ENCODE results near the gene MAP3K1. TPM values are rescaled to one million over a fixed set of nuclear protein-coding genes. Genes with fewer than 3 reads are reported as not detected.

The MAP3K1 gene
- total RNA-seq, 1 experiment from 2014 or later = 8.5 TPM

DNA sequence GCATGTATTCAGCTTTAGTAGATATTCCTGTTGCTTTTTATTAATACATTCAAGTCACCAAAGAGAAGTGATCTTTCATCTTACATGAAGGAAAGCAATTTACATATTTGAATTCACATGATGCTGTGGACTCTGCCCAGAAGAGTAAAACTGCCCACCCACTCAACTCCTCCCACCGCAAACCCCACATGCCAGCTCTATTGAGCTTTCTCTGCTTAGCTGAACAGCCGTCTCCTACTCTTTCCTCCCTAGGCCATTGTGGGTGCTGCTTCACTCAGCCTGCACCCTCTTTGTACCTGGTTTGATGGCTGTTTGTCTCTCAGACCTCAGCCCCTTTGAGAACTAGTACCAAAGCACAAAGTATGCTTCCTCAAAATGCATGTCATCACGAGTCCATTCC is 48.4 kb upstream of the MAP3K1 start:
- H3K79me2 ChIP-seq (ENCODE audit: insufficient read depth, low read length) = no peaks in the 10 kb centered on the region
- no peak overlapping the region for H3K9ac ChIP-seq (ENCODE audit: low read length)
- ChIA-PET CTCF (no interaction called here), POLR2A (no interaction called here), RAD21 (ENCODE audit: low non-redundant PET in 1 of 2, low total read pairs in 2 of 2, uncharacterized antibody in 2 of 2, unreplicated experiment in 2 of 2) (no interaction called here)
- no peaks in the 10 kb centered on the region for H3K27me3 ChIP-seq (ENCODE audit: insufficient read depth, low read length)
- intact Hi-C loops (cut with micrococcal nuclease) = no loop called here
- H3K4me2 ChIP-seq (ENCODE audit: low read length) = no peak overlapping the region
- DNase-seq (ENCODE audit: low read depth, low spot score) (no peak), ATAC-seq (no peak)
- TF ChIP-seq TCF7L2 (IDR thresholded peaks at IDR 0.05; ENCODE audit: borderline replicate concordance, extremely low read depth, insufficient read depth, insufficient read length) = no peak
- TF ChIP-seq, protein P1, sequence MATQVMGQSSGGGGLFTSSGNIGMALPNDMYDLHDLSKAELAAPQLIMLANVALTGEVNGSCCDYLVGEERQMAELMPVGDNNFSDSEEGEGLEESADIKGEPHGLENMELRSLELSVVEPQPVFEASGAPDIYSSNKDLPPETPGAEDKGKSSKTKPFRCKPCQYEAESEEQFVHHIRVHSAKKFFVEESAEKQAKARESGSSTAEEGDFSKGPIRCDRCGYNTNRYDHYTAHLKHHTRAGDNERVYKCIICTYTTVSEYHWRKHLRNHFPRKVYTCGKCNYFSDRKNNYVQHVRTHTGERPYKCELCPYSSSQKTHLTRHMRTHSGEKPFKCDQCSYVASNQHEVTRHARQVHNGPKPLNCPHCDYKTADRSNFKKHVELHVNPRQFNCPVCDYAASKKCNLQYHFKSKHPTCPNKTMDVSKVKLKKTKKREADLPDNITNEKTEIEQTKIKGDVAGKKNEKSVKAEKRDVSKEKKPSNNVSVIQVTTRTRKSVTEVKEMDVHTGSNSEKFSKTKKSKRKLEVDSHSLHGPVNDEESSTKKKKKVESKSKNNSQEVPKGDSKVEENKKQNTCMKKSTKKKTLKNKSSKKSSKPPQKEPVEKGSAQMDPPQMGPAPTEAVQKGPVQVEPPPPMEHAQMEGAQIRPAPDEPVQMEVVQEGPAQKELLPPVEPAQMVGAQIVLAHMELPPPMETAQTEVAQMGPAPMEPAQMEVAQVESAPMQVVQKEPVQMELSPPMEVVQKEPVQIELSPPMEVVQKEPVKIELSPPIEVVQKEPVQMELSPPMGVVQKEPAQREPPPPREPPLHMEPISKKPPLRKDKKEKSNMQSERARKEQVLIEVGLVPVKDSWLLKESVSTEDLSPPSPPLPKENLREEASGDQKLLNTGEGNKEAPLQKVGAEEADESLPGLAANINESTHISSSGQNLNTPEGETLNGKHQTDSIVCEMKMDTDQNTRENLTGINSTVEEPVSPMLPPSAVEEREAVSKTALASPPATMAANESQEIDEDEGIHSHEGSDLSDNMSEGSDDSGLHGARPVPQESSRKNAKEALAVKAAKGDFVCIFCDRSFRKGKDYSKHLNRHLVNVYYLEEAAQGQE (IDR thresholded peaks at IDR 0.05; ENCODE audit: low read depth) = no peak
- no peak for TF ChIP-seq POLR2A (IDR thresholded peaks at IDR 0.05; ENCODE audit: borderline replicate concordance, extremely low read depth, insufficient read depth, insufficient read length)
- no peak for TF ChIP-seq RAD21 (IDR thresholded peaks at IDR 0.05; ENCODE audit: low read depth)
- no peak for TF ChIP-seq JUND (IDR thresholded peaks at IDR 0.05)
- TF ChIP-seq, protein P2, sequence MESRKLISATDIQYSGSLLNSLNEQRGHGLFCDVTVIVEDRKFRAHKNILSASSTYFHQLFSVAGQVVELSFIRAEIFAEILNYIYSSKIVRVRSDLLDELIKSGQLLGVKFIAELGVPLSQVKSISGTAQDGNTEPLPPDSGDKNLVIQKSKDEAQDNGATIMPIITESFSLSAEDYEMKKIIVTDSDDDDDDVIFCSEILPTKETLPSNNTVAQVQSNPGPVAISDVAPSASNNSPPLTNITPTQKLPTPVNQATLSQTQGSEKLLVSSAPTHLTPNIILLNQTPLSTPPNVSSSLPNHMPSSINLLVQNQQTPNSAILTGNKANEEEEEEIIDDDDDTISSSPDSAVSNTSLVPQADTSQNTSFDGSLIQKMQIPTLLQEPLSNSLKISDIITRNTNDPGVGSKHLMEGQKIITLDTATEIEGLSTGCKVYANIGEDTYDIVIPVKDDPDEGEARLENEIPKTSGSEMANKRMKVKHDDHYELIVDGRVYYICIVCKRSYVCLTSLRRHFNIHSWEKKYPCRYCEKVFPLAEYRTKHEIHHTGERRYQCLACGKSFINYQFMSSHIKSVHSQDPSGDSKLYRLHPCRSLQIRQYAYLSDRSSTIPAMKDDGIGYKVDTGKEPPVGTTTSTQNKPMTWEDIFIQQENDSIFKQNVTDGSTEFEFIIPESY (IDR thresholded peaks at IDR 0.05; ENCODE audit: extremely low read depth, insufficient replicate concordance, low read length) = no peak
- TF ChIP-seq, protein P3, sequence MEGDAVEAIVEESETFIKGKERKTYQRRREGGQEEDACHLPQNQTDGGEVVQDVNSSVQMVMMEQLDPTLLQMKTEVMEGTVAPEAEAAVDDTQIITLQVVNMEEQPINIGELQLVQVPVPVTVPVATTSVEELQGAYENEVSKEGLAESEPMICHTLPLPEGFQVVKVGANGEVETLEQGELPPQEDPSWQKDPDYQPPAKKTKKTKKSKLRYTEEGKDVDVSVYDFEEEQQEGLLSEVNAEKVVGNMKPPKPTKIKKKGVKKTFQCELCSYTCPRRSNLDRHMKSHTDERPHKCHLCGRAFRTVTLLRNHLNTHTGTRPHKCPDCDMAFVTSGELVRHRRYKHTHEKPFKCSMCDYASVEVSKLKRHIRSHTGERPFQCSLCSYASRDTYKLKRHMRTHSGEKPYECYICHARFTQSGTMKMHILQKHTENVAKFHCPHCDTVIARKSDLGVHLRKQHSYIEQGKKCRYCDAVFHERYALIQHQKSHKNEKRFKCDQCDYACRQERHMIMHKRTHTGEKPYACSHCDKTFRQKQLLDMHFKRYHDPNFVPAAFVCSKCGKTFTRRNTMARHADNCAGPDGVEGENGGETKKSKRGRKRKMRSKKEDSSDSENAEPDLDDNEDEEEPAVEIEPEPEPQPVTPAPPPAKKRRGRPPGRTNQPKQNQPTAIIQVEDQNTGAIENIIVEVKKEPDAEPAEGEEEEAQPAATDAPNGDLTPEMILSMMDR (IDR thresholded peaks at IDR 0.05 in 2 of 3, conservative IDR thresholded peaks at IDR 0.05 in 1 of 3; ENCODE audit: borderline replicate concordance in 1 of 3, insufficient read depth in 1 of 3, low read depth in 2 of 3, low read length in 2 of 3) = no peak
- TF ChIP-seq YY1 (IDR thresholded peaks at IDR 0.05; ENCODE audit: extremely low read depth, insufficient replicate concordance, low read depth, low read length) = no peak
- TF ChIP-seq SRF (IDR thresholded peaks at IDR 0.05; ENCODE audit: low read depth) = no peak
- no peak for TF ChIP-seq EZH2phosphoT487 (IDR thresholded peaks at IDR 0.05; ENCODE audit: borderline replicate concordance)
- no peak for TF ChIP-seq CBX3 (IDR thresholded peaks at IDR 0.05; ENCODE audit: low read depth)
- TF ChIP-seq, protein P4, sequence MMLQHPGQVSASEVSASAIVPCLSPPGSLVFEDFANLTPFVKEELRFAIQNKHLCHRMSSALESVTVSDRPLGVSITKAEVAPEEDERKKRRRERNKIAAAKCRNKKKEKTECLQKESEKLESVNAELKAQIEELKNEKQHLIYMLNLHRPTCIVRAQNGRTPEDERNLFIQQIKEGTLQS (IDR thresholded peaks at IDR 0.05) = no peak
- no peak for TF ChIP-seq POLR2AphosphoS5 (IDR thresholded peaks at IDR 0.05; ENCODE audit: low read depth, low read length)
- no peak for TF ChIP-seq ZFX (IDR thresholded peaks at IDR 0.05)
- TF ChIP-seq, protein P5, sequence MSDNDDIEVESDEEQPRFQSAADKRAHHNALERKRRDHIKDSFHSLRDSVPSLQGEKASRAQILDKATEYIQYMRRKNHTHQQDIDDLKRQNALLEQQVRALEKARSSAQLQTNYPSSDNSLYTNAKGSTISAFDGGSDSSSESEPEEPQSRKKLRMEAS (IDR thresholded peaks at IDR 0.05) = no peak
- no peaks in the 10 kb centered on the region for H3K36me3 ChIP-seq (ENCODE audit: control insufficient read depth in 1 of 2, insufficient read depth in 2 of 2, low read length in 2 of 2)
- no peak overlapping the region for H2AFZ ChIP-seq (ENCODE audit: low read depth, low read length, poor library complexity, severe bottlenecking)
- H3K4me1 ChIP-seq (ENCODE audit: control insufficient read depth in 1 of 2, insufficient read depth in 2 of 2, low read length in 2 of 2) = no peaks in the 10 kb centered on the region
- H4K20me1 ChIP-seq (ENCODE audit: insufficient read depth) = no peaks in the 10 kb centered on the region
- BruUV-seq (replicated peaks) = no TSS peak
- no peaks in the 10 kb centered on the region for H3K9me2 ChIP-seq (ENCODE audit: insufficient read depth)
- no peaks in the 10 kb centered on the region for H3K9me3 ChIP-seq (ENCODE audit: control insufficient read depth in 1 of 2, insufficient read depth in 1 of 2, low read depth in 1 of 2, low read length in 2 of 2)
- no peak overlapping the region for H3K27ac ChIP-seq (ENCODE audit: low read depth, low read length)
- no peak overlapping the region for H3K4me3 ChIP-seq (replicated peaks in 1 of 2; ENCODE audit: low read depth in 1 of 2, low read length in 2 of 2)
